Loucy (cell line): Measurements from ENCODE around the gene NPB.

ENCODE experiments used
- H2AFZ ChIP-seq: fragments of 200-600 bp; sonication (generic); 2 replicates; pipeline ENCODE4 v1.6.0; 2016; ENCODE audit warnings: antibody characterized with exemption, mild to moderate bottlenecking, low read length, moderate library complexity
- H3F3A ChIP-seq: fragments of 200-600 bp; 2 replicates; pipeline ENCODE4 v1.6.0; 2016; ENCODE audit warnings: antibody characterized with exemption, low read depth, mild to moderate bottlenecking
- H3K27me3 ChIP-seq: fragments of 200-600 bp; sonication (generic); 2 replicates; pipeline ENCODE4 v1.6.1; 2014; ENCODE audit warnings: low read length, mild to moderate bottlenecking; ENCODE audit not compliant: insufficient read depth, poor library complexity, severe bottlenecking
- H3K36me3 ChIP-seq: fragments of 200-600 bp; sonication (generic); 2 replicates; pipeline ENCODE4 v1.6.1; 2016; ENCODE audit warnings: low read length; ENCODE audit not compliant: insufficient read depth
- H3K4me1 ChIP-seq: fragments of 200-600 bp; sonication (generic); 2 replicates; pipeline ENCODE4 v1.5.1; 2014; ENCODE audit warnings: low read length, mild to moderate bottlenecking; ENCODE audit not compliant: insufficient read depth, poor library complexity, severe bottlenecking
- H3K4me2 ChIP-seq: fragments of 200-600 bp; sonication (generic); 2 replicates; pipeline ENCODE4 v1.6.0; 2014; ENCODE audit warnings: antibody characterized with exemption, low read length, low read depth, mild to moderate bottlenecking; ENCODE audit not compliant: poor library complexity, severe bottlenecking
- H3K4me3 ChIP-seq: fragments of 200-600 bp; sonication (generic); 2 replicates; pipeline ENCODE4 v1.5.1; 2014; ENCODE audit warnings: low read length, mild to moderate bottlenecking, mixed read lengths; ENCODE audit not compliant: poor library complexity, severe bottlenecking
- H3K79me2 ChIP-seq: fragments of 200-600 bp; sonication (generic); 2 replicates; pipeline ENCODE4 v1.6.1; 2014; ENCODE audit warnings: low read length; ENCODE audit not compliant: insufficient read depth
- H3K9ac ChIP-seq: fragments of 200-600 bp; sonication (generic); 2 replicates; pipeline ENCODE4 v1.6.0; 2014; ENCODE audit warnings: mild to moderate bottlenecking, low read depth, low read length, moderate library complexity; ENCODE audit not compliant: poor library complexity, severe bottlenecking
- H3K9me2 ChIP-seq: fragments of 200-600 bp; sonication (generic); replicated peaks from 2 replicates; pipeline ENCODE4 v1.6.1; 2016; ENCODE audit warnings: low read depth, low read length, mixed read lengths
- H3K9me3 ChIP-seq: fragments of 200-600 bp; sonication (generic); 2 replicates; pipeline ENCODE4 v1.6.1; 2014; ENCODE audit warnings: mild to moderate bottlenecking, antibody characterized with exemption, low read length, low read depth; ENCODE audit not compliant: insufficient read depth
- H4K20me1 ChIP-seq: fragments of 200-600 bp; sonication (generic); 2 replicates; pipeline ENCODE4 v1.6.0; 2014; ENCODE audit warnings: antibody characterized with exemption, low read length, mild to moderate bottlenecking; ENCODE audit not compliant: insufficient read depth, poor library complexity, severe bottlenecking
- CTCF ChIP-seq: fragments of 200-600 bp; sonication (generic); conservative IDR thresholded peaks from 2 replicates; pipeline ENCODE4 v1.5.1; 2014; ENCODE audit warnings: mild to moderate bottlenecking, antibody characterized with exemption, low read length
- EZH2phosphoT487 ChIP-seq: fragments of 200-600 bp; IDR thresholded peaks from 2 replicates; pipeline ENCODE4 v1.6.1; 2018; ENCODE audit warnings: antibody characterized with exemption, mild to moderate bottlenecking, moderate library complexity, borderline replicate concordance

The NPB gene

GRCh38 chr17:81913394-81914102 lies 11.5 kb downstream of the NPB start:
- no peaks in the 10 kb centered on the region for H3K27me3 ChIP-seq
- H3K36me3 ChIP-seq, result peaks cover 22% of the 10 kb centered on the region; the same call in 1 of the 2 replicates
- no peak overlapping the region for H3K4me3 ChIP-seq
- H3K9me2 ChIP-seq, result no peaks in the 10 kb centered on the region
- no peaks in the 10 kb centered on the region for H3K9me3 ChIP-seq
- H4K20me1 ChIP-seq, result peaks cover 38% of the 10 kb centered on the region
- no peaks in the 10 kb centered on the region for H3F3A ChIP-seq
- peaks cover 52% of the 10 kb centered on the region for H3K79me2 ChIP-seq
- H3K4me1 ChIP-seq, result peaks cover 22% of the 10 kb centered on the region
- no peak overlapping the region for H3K4me2 ChIP-seq
- no peak for TF ChIP-seq CTCF
- no peak for TF ChIP-seq EZH2phosphoT487
- H3K9ac ChIP-seq, result no peak overlapping the region
- H2AFZ ChIP-seq, result no peak overlapping the region

- H3K9me3 ChIP-seq, result no peaks in the 10 kb centered on the region
- H3K4me2 ChIP-seq, result no peak overlapping the region
- H3K27me3 ChIP-seq, result no peaks in the 10 kb centered on the region
- H3K4me1 ChIP-seq, result peaks cover 21% of the 10 kb centered on the region
- no peak overlapping the region for H3K4me3 ChIP-seq
- H3K9me2 ChIP-seq, result no peaks in the 10 kb centered on the region
- no peaks in the 10 kb centered on the region for H3F3A ChIP-seq
- H2AFZ ChIP-seq, result no peak overlapping the region
- no peak overlapping the region for H3K9ac ChIP-seq
- no peak for TF ChIP-seq CTCF
- TF ChIP-seq EZH2phosphoT487, result no peak
- peaks cover 49% of the 10 kb centered on the region for H3K79me2 ChIP-seq
- peaks cover 38% of the 10 kb centered on the region for H4K20me1 ChIP-seq
- peaks cover 22% of the 10 kb centered on the region; the same call in 1 of the 2 replicates for H3K36me3 ChIP-seq
Observed at GRCh38 chr17:81914103-81914850, 12.2 kb downstream of the NPB start.

- Histone ChIP-seq H3K9me3 (no peaks in the 10 kb centered on the region), H3K79me2 (peaks cover 38% of the 10 kb centered on the region), H3K9me2 (no peaks in the 10 kb centered on the region), H3K36me3 (peaks cover 27% of the 10 kb centered on the region; the same call in 1 of the 2 replicates), H3K4me2 (no peak overlapping the region), H2AFZ (no peak overlapping the region), H3F3A (no peaks in the 10 kb centered on the region), H3K4me3 (no peak overlapping the region), H3K4me1 (peaks cover 10% of the 10 kb centered on the region), H3K27me3 (no peaks in the 10 kb centered on the region), H3K9ac (no peak overlapping the region), H4K20me1 (peaks cover 31% of the 10 kb centered on the region)
- TF ChIP-seq EZH2phosphoT487 (no peak), CTCF (no peak)
Observed at GRCh38 chr17:81915331-81915730, 13.3 kb downstream of the NPB start.
